Caco-2 (cell line): Measurements from ENCODE around the gene CAMKMT. TPM values are rescaled to one million over a fixed set of nuclear protein-coding genes. Genes with fewer than 3 reads are reported as not detected.
A peak's percentile ranks its signal among the peaks of the same experiment; 100 is the strongest.

Experiments used
- Bru-seq: library from RNA; stranded (reverse); fragments of 400-500 nt; gene quantifications from one replicate; lab custom pipeline; 2021; lab: Mats Ljungman, UMichigan
- BruChase-seq, 2 experiments: library from RNA; stranded (reverse); fragments of 400-500 nt; gene quantifications; one replicate each; lab custom pipeline; 2021; lab: Mats Ljungman, UMichigan
- BruUV-seq: library from RNA; stranded (reverse); fragments of 400-500 nt; replicated peaks from 2 replicates; lab custom pipeline; 2021; lab: Mats Ljungman, UMichigan
- CTCF ChIA-PET: fragments of 300-600 bp; sonication (Branson Sonifier 250); formaldehyde crosslinking; loops from one replicate; lab custom pipeline; 2022; ENCODE audit warnings: antibody characterized with exemption; lab: Charles Lee
- POLR2A ChIA-PET: fragments of 300-600 bp; sonication (Branson Sonifier 250); formaldehyde crosslinking; loops from one replicate; lab custom pipeline; 2022; ENCODE audit warnings: antibody characterized with exemption; lab: Charles Lee
- DNase-seq, 2 experiments: peaks; one replicate each; pipeline versions ENCODE4 v3.0.0 to v3.0.0-alpha.2; 2020 to 2022
- H3K27me3 ChIP-seq: replicated peaks from 2 replicates; pipeline ENCODE4 v1.6.0; 2011; ENCODE audit warnings: low read length; ENCODE audit not compliant: control insufficient read depth, insufficient read depth
- H3K36me3 ChIP-seq: 2 replicates; pipeline ENCODE4 v1.5.1; 2011; ENCODE audit warnings: low read length; ENCODE audit not compliant: control insufficient read depth, insufficient read depth
- H3K4me1 ChIP-seq: fragments of 250-450 bp; sonication (Bioruptor Pico); 2 replicates; pipeline ENCODE4 v1.5.1; 2020; ENCODE audit warnings: mild to moderate bottlenecking
- H3K4me3 ChIP-seq: 2 replicates; pipeline ENCODE4 v1.5.1; 2011; ENCODE audit warnings: low read depth, mild to moderate bottlenecking, control low read depth, low read length
- H3K9me3 ChIP-seq: fragments of 250-450 bp; sonication (Bioruptor Pico); 2 replicates; pipeline ENCODE4 v1.5.1; 2020; ENCODE audit warnings: mild to moderate bottlenecking, moderate library complexity
- H3K27ac Mint-ChIP-seq: one replicate; pipeline ENCODE4 v1.8.0; 2022; ENCODE audit warnings: mixed read lengths; ENCODE audit not compliant: unreplicated experiment
- H3K27me3 Mint-ChIP-seq: one replicate; pipeline ENCODE4 v1.8.0; 2022; ENCODE audit warnings: mixed read lengths; ENCODE audit not compliant: insufficient read depth, unreplicated experiment
- H3K36me3 Mint-ChIP-seq: one replicate; pipeline ENCODE4 v1.8.0; 2022; ENCODE audit warnings: mild to moderate bottlenecking, mixed read lengths; ENCODE audit not compliant: insufficient read depth, unreplicated experiment
- H3K4me1 Mint-ChIP-seq: one replicate; pipeline ENCODE4 v1.8.0; 2022; ENCODE audit warnings: low read depth, mixed read lengths; ENCODE audit not compliant: unreplicated experiment
- H3K4me3 Mint-ChIP-seq: one replicate; pipeline ENCODE4 v1.8.0; 2022; ENCODE audit warnings: mild to moderate bottlenecking, moderate library complexity, mixed read lengths; ENCODE audit not compliant: unreplicated experiment
- H3K9me3 Mint-ChIP-seq: one replicate; pipeline ENCODE4 v1.8.0; 2022; ENCODE audit warnings: mixed read lengths; ENCODE audit not compliant: unreplicated experiment
- CTCF ChIP-seq, 2 experiments: fragments of 200-600 bp in 1 of 2; IDR thresholded peaks; 1 replicate in 1 of 2; 2 replicates in 1 of 2; pipeline versions ENCODE4 v1.5.1 to v1.8.0; 2011 to 2022; ENCODE audit warnings: antibody characterized with exemption in 1 of 2, control low read depth in 1 of 2, inconsistent platforms in 1 of 2, low read depth in 1 of 2, low read length in 1 of 2, mild to moderate bottlenecking in 1 of 2, moderate library complexity in 1 of 2; ENCODE audit not compliant: insufficient read depth in 1 of 2, severe bottlenecking in 1 of 2, unreplicated experiment in 1 of 2
- intact Hi-C: fragments of 100-400 bp; cut with micrococcal nuclease; formaldehyde crosslinking; loops from one replicate; pipeline ENCODE4 v1.10.0; 2022; ENCODE audit not compliant: unreplicated experiment
- long read RNA-seq: library from polyadenylated mRNA; stranded (forward); transcript quantifications from one replicate; pipeline ENCODE4 v2.0.0, GENCODE V29; 2022
- total RNA-seq: library from RNA; stranded (reverse); gene quantifications from 2 replicates; pipeline ENCODE4 v1.2.3, GENCODE V29; 2022

CAMKMT gene
- total RNA-seq (24.4 and 25.2 TPM in 2 replicates), Bru-seq, nascent RNA (percentile 77 among the genes with signal in this experiment), BruChase-seq, experiment 1, labeled RNA remaining after a 2-hour chase (percentile 88 among the genes with signal in this experiment), BruChase-seq, experiment 2, labeled RNA remaining after a 6-hour chase (percentile 78 among the genes with signal in this experiment)
- long read RNA-seq, partial matches to known transcripts: 1 of 12 reads
- long read RNA-seq, other reads (novel, unspliced or antisense): 8 of 12 reads

GRCh38 chr2:44361330-44362206, at the start of gene CAMKMT, which contains the start of gene PREPL:
Gene CAMKMT (plus strand): TSS chr2:44361947.
Gene PREPL (minus strand): TSS chr2:44361494. CDS start chr2:44346342, 15,152 bp downstream.
- no peaks in the 10 kb centered on the region for H3K27me3 Mint-ChIP-seq
- CTCF ChIA-PET: interaction anchor here (0.5 to 1.9 kb wide), 12 partner anchors 10 to 594 kb away, joined by 3 to 9 read pairs (median 4); no protein-coding TSS in a partner anchor
- Histone ChIP-seq H3K4me1 (0 out of 2 replicates have a peak, but pooled peaks cover 7% of the 10 kb centered on the region), H3K4me3 (peak within 1 kb of the TSS; percentile 93), H3K9me3 (no peaks in the 10 kb centered on the region), H3K27me3 (no peaks in the 10 kb centered on the region), H3K36me3 (no peaks in the 10 kb centered on the region)
- H3K4me3 Mint-ChIP-seq: peak within 1 kb of the TSS; percentile 86
- POLR2A ChIA-PET: interaction anchor here (0.7 to 1.7 kb wide), 9 partner anchors 10 to 193 kb away, joined by 3 to 9 read pairs (median 6); partner anchors contain the start of gene PPM1B
- intact Hi-C loops: loop anchor here (2.0 kb wide), 1 partner anchor 27 kb away; no protein-coding TSS in a partner anchor
- DNase-seq: peak; percentile 99
- H3K36me3 Mint-ChIP-seq: peaks cover 16% of the 10 kb centered on the region
- peaks cover 8% of the 10 kb centered on the region for H3K4me1 Mint-ChIP-seq
- H3K9me3 Mint-ChIP-seq: no peaks in the 10 kb centered on the region
- TF ChIP-seq CTCF (IDR thresholded peaks at IDR 0.05; ENCODE audit: insufficient read depth in 1 of 2, low read depth in 1 of 2, low read length in 1 of 2, severe bottlenecking in 1 of 2, unreplicated experiment in 1 of 2): no peak
- peak within 1 kb of the TSS; percentile 87 for H3K27ac Mint-ChIP-seq
- BruUV-seq: no TSS peak

- POLR2A ChIA-PET: no interaction called here
- no peak for TF ChIP-seq CTCF (IDR thresholded peaks at IDR 0.05; ENCODE audit: insufficient read depth in 1 of 2, low read depth in 1 of 2, low read length in 1 of 2, severe bottlenecking in 1 of 2, unreplicated experiment in 1 of 2)
- H3K4me1 ChIP-seq: no peaks in the 10 kb centered on the region
- H3K36me3 ChIP-seq: no peaks in the 10 kb centered on the region; the same call in 1 of the 2 replicates
- H3K27ac Mint-ChIP-seq: no peak overlapping the region
- DNase-seq: no peak
- no peaks in the 10 kb centered on the region for H3K27me3 ChIP-seq
- CTCF ChIA-PET: no interaction called here
- H3K4me3 Mint-ChIP-seq: no peak overlapping the region
- H3K9me3 ChIP-seq: peaks cover 16% of the 10 kb centered on the region
- intact Hi-C loops: no loop called here
- no TSS peak for BruUV-seq
- no peak overlapping the region for H3K4me3 ChIP-seq
- no peaks in the 10 kb centered on the region for H3K4me1 Mint-ChIP-seq
- H3K27me3 Mint-ChIP-seq: no peaks in the 10 kb centered on the region
- peaks cover 13% of the 10 kb centered on the region for H3K36me3 Mint-ChIP-seq
- H3K9me3 Mint-ChIP-seq: peaks cover 14% of the 10 kb centered on the region
Observed at GRCh38 chr2:44314362-44314761, 47.4 kb upstream of the CAMKMT start.

GRCh38 chr2:44315945-44316344, 45.8 kb upstream of the CAMKMT start:
- Histone ChIP-seq H3K4me3 (no peak overlapping the region), H3K27me3 (no peaks in the 10 kb centered on the region), H3K9me3 (peaks cover 5% of the 10 kb centered on the region), H3K36me3 (no peaks in the 10 kb centered on the region; the same call in 1 of the 2 replicates), H3K4me1 (no peaks in the 10 kb centered on the region)
- intact Hi-C loops: no loop called here
- no peak overlapping the region for H3K4me3 Mint-ChIP-seq
- ChIA-PET CTCF (interaction anchor here (0.6 kb wide), 1 partner anchor 78 kb away, joined by 3 read pairs; no protein-coding TSS in a partner anchor), POLR2A (no interaction called here)
- peaks cover 13% of the 10 kb centered on the region for H3K9me3 Mint-ChIP-seq
- no TSS peak for BruUV-seq
- no peaks in the 10 kb centered on the region for H3K4me1 Mint-ChIP-seq
- H3K27ac Mint-ChIP-seq: no peak overlapping the region
- peaks cover 16% of the 10 kb centered on the region for H3K36me3 Mint-ChIP-seq
- no peak for DNase-seq
- no peaks in the 10 kb centered on the region for H3K27me3 Mint-ChIP-seq
- no peak for TF ChIP-seq CTCF (IDR thresholded peaks at IDR 0.05; ENCODE audit: insufficient read depth in 1 of 2, low read depth in 1 of 2, low read length in 1 of 2, severe bottlenecking in 1 of 2, unreplicated experiment in 1 of 2)
